ENCODE results near the gene CAMK1.

GRCh38 chr3:9780458-9780812 lies 10.7 kb upstream of the CAMK1 start:
- TF ChIP-seq, protein P1, sequence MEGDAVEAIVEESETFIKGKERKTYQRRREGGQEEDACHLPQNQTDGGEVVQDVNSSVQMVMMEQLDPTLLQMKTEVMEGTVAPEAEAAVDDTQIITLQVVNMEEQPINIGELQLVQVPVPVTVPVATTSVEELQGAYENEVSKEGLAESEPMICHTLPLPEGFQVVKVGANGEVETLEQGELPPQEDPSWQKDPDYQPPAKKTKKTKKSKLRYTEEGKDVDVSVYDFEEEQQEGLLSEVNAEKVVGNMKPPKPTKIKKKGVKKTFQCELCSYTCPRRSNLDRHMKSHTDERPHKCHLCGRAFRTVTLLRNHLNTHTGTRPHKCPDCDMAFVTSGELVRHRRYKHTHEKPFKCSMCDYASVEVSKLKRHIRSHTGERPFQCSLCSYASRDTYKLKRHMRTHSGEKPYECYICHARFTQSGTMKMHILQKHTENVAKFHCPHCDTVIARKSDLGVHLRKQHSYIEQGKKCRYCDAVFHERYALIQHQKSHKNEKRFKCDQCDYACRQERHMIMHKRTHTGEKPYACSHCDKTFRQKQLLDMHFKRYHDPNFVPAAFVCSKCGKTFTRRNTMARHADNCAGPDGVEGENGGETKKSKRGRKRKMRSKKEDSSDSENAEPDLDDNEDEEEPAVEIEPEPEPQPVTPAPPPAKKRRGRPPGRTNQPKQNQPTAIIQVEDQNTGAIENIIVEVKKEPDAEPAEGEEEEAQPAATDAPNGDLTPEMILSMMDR (IDR thresholded peaks at IDR 0.05), result no peak
- TF ChIP-seq POLR2A (IDR thresholded peaks at IDR 0.05), result no peak
